ENCODE data around the gene TMEM126A.
A peak's percentile ranks its signal among the peaks of the same experiment; 100 is the strongest.

Gene TMEM126A

GRCh38 chr11:85634747-85635146, 13.0 kb upstream of the TMEM126A start:
- no peak overlapping the region for H3K27ac ChIP-seq (ENCODE audit: low read length)
- peaks cover 15% of the 10 kb centered on the region for H3K4me1 ChIP-seq (ENCODE audit: insufficient read depth, low read length)
- no peaks in the 10 kb centered on the region; the same call in 1 of the 2 replicates for H4K20me1 ChIP-seq (ENCODE audit: insufficient read depth, low read length)
- no peak overlapping the region for H3K4me2 ChIP-seq (ENCODE audit: insufficient read depth, low read length)
- H3K4me3 ChIP-seq (ENCODE audit: low read depth in 1 of 2, low read length in 2 of 2) = no peak overlapping the region
- ATAC-seq (ENCODE audit: insufficient read depth, low read depth) (no peak), DNase-seq (no peak)
- no peaks in the 10 kb centered on the region for H3K27me3 ChIP-seq (ENCODE audit: insufficient read depth, low read length, poor library complexity)
- H3K9ac ChIP-seq (ENCODE audit: low read depth, low read length) = no peak overlapping the region
- no peak overlapping the region for H2AFZ ChIP-seq (ENCODE audit: low read depth, low read length)
- H3K36me3 ChIP-seq (ENCODE audit: insufficient read depth, low read length) = peaks cover 40% of the 10 kb centered on the region
- no peaks in the 10 kb centered on the region for H3K9me3 ChIP-seq (ENCODE audit: insufficient read depth, low read length, severe bottlenecking)
- peaks cover 32% of the 10 kb centered on the region for H3K79me2 ChIP-seq (ENCODE audit: insufficient read depth, low read length)
- TF ChIP-seq EZH2 (IDR thresholded peaks at IDR 0.05; ENCODE audit: borderline replicate concordance, low read depth, low read length, severe bottlenecking) = no peak
- no peak for TF ChIP-seq CTCF (IDR thresholded peaks at IDR 0.05; ENCODE audit: borderline replicate concordance, extremely low read depth, low read length, poor library complexity, severe bottlenecking)

- Histone ChIP-seq H2AFZ (ENCODE audit: low read depth, low read length) (no peak overlapping the region), H3K4me2 (ENCODE audit: insufficient read depth, low read length) (no peak overlapping the region), H3K9me3 (ENCODE audit: insufficient read depth, low read length, severe bottlenecking) (no peaks in the 10 kb centered on the region), H3K9ac (ENCODE audit: low read depth, low read length) (no peak overlapping the region), H3K4me3 (ENCODE audit: low read depth in 1 of 2, low read length in 2 of 2) (no peak overlapping the region), H3K27me3 (ENCODE audit: insufficient read depth, low read length, poor library complexity) (no peaks in the 10 kb centered on the region), H4K20me1 (ENCODE audit: insufficient read depth, low read length) (no peaks in the 10 kb centered on the region), H3K79me2 (ENCODE audit: insufficient read depth, low read length) (peaks cover 4% of the 10 kb centered on the region), H3K4me1 (ENCODE audit: insufficient read depth, low read length) (peaks cover 8% of the 10 kb centered on the region), H3K27ac (ENCODE audit: low read length) (no peak overlapping the region), H3K36me3 (ENCODE audit: insufficient read depth, low read length) (no peaks in the 10 kb centered on the region)
- ATAC-seq (ENCODE audit: insufficient read depth, low read depth) (no peak), DNase-seq (no peak)
- TF ChIP-seq CTCF (IDR thresholded peaks at IDR 0.05; ENCODE audit: borderline replicate concordance, extremely low read depth, low read length, poor library complexity, severe bottlenecking) = no peak
- TF ChIP-seq EZH2 (IDR thresholded peaks at IDR 0.05; ENCODE audit: borderline replicate concordance, low read depth, low read length, severe bottlenecking) = no peak
Measured at GRCh38 chr11:85643191-85643614, 4.6 kb upstream of the TMEM126A start.

DNA sequence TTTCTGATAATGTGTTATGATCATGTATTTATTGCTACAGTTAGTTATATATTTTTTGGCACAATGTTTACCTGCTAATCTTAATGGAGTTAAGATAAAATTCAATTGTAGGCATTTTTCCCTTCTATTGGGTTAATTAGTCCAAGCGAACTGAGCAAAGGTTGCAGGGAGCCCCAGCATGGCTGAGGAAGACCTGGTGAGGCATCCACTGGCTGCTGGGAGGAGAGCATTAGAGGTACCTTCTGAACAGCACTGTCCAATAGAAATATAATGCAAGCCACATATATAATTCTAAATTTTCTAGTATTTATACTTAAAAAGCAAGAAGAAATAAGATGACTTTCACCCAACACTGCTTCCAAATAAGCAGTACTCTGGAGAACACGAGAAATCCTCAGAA, 689 bp upstream of the TMEM126A start:
- Histone ChIP-seq H4K20me1 (ENCODE audit: insufficient read depth, low read length) (no peaks in the 10 kb centered on the region; the same call in 1 of the 2 replicates), H3K9ac (ENCODE audit: low read depth, low read length) (peak overlapping the region; percentile 58), H3K27me3 (ENCODE audit: insufficient read depth, low read length, poor library complexity) (no peaks in the 10 kb centered on the region), H3K4me1 (ENCODE audit: insufficient read depth, low read length) (peaks cover 30% of the 10 kb centered on the region), H2AFZ (ENCODE audit: low read depth, low read length) (peak overlapping the region; percentile 85), H3K4me3 (ENCODE audit: low read depth in 1 of 2, low read length in 2 of 2) (peak overlapping the region; percentile 72 to 83; a peak in 3 of 4 replicates), H3K4me2 (ENCODE audit: insufficient read depth, low read length) (peak overlapping the region; percentile 65), H3K9me3 (ENCODE audit: insufficient read depth, low read length, severe bottlenecking) (no peaks in the 10 kb centered on the region), H3K79me2 (ENCODE audit: insufficient read depth, low read length) (peaks cover 33% of the 10 kb centered on the region), H3K27ac (ENCODE audit: low read length) (peak overlapping the region; percentile 80), H3K36me3 (ENCODE audit: insufficient read depth, low read length) (peaks cover 8% of the 10 kb centered on the region; the same call in 1 of the 2 replicates)
- TF ChIP-seq CTCF (IDR thresholded peaks at IDR 0.05; ENCODE audit: borderline replicate concordance, extremely low read depth, low read length, poor library complexity, severe bottlenecking) (no peak), EZH2 (IDR thresholded peaks at IDR 0.05; ENCODE audit: borderline replicate concordance, low read depth, low read length, severe bottlenecking) (no peak)
- DNase-seq = no peak
- ATAC-seq (ENCODE audit: insufficient read depth, low read depth) = no peak
